HepG2 (cell line): ENCODE results near the gene ZBTB46. TPM values are rescaled to one million over a fixed set of nuclear protein-coding genes. Genes with fewer than 3 reads are reported as not detected.

ENCODE experiments used
- AGO2 ChIP-seq: fragments of 200-400 bp; formaldehyde crosslinking; optimal IDR thresholded peaks from 2 replicates; pipeline ENCODE3; 2017; ENCODE audit warnings: mild to moderate bottlenecking, low read depth, low read length, moderate library complexity
- FOXK2 ChIP-seq: fragments of 450-650 bp; IDR thresholded peaks from 2 replicates; pipeline ENCODE4 v1.6.1; 2016
- POLR2A ChIP-seq, 2 experiments: IDR thresholded peaks; 2 replicates each; pipeline ENCODE4 v1.6.1; 2011; ENCODE audit warnings: low read depth in 2 of 2, low read length in 2 of 2, mild to moderate bottlenecking in 1 of 2, moderate library complexity in 1 of 2; ENCODE audit not compliant: insufficient read depth in 1 of 2
- POLR2AphosphoS5 ChIP-seq: IDR thresholded peaks from 2 replicates; pipeline ENCODE4 v1.6.1; 2012; ENCODE audit warnings: low read depth, low read length
- ZNF282 ChIP-seq: fragments of 450-650 bp; IDR thresholded peaks from 2 replicates; pipeline ENCODE4 v1.6.1; 2018; ENCODE audit not compliant: partially characterized antibody
- ZNF318 ChIP-seq: sonication (generic); formaldehyde crosslinking; IDR thresholded peaks from 2 replicates; pipeline ENCODE4 v1.4.0; 2020; ENCODE audit warnings: mild to moderate bottlenecking, missing genetic modification reagents
- polyA plus RNA-seq, 8 experiments: library from polyadenylated mRNA; depleted of rRNA in 3 of 8; stranded (reverse) in 7 of 8; unstranded in 1 of 8; fragments of >200 nt; fragmentation: Illumina TruSeq in 4 of 8; extraction: Trizol in 4 of 8; gene quantifications; 2 replicates each; pipeline versions ENCODE4 v1.2.1 to v1.2.3, GENCODE V29; 2011 to 2016; ENCODE audit warnings: low read depth in 4 of 8, missing spikeins in 1 of 8, mixed read lengths in 1 of 8; ENCODE audit not compliant: insufficient read depth in 1 of 8
- total RNA-seq, 5 experiments: library from RNA; depleted of rRNA; stranded (reverse); fragments of >200 nt; fragmentation: Illumina TruSeq; extraction: Trizol; gene quantifications; 2 replicates each; pipeline ENCODE4 v1.2.3, GENCODE V29; 2016; ENCODE audit warnings: low read depth in 1 of 5
- TF ChIP-seq, protein P1 (sequence below): sonication (generic); formaldehyde crosslinking; IDR thresholded peaks from one replicate; pipeline ENCODE4 v1.5.1; 2020; ENCODE audit warnings: mild to moderate bottlenecking, missing genetic modification reagents; ENCODE audit errors: not compliant biosample characterization
- TF ChIP-seq, protein P2 (sequence below): sonication (generic); formaldehyde crosslinking; IDR thresholded peaks from 2 replicates; pipeline ENCODE4 v1.8.0; 2022; ENCODE audit warnings: missing genetic modification reagents, mild to moderate bottlenecking, moderate library complexity, borderline replicate concordance

ZBTB46 gene
- total and polyA plus RNA-seq, 2 of the 13 experiments (the other 11 are each of a cell fraction or from before 2014, with no cell fraction given) = 1.6 to 13.5 TPM

GRCh38 chr20:63732118-63733095 lies 98.7 kb downstream of the ZBTB46 start (continued):
- TF ChIP-seq, protein P1, sequence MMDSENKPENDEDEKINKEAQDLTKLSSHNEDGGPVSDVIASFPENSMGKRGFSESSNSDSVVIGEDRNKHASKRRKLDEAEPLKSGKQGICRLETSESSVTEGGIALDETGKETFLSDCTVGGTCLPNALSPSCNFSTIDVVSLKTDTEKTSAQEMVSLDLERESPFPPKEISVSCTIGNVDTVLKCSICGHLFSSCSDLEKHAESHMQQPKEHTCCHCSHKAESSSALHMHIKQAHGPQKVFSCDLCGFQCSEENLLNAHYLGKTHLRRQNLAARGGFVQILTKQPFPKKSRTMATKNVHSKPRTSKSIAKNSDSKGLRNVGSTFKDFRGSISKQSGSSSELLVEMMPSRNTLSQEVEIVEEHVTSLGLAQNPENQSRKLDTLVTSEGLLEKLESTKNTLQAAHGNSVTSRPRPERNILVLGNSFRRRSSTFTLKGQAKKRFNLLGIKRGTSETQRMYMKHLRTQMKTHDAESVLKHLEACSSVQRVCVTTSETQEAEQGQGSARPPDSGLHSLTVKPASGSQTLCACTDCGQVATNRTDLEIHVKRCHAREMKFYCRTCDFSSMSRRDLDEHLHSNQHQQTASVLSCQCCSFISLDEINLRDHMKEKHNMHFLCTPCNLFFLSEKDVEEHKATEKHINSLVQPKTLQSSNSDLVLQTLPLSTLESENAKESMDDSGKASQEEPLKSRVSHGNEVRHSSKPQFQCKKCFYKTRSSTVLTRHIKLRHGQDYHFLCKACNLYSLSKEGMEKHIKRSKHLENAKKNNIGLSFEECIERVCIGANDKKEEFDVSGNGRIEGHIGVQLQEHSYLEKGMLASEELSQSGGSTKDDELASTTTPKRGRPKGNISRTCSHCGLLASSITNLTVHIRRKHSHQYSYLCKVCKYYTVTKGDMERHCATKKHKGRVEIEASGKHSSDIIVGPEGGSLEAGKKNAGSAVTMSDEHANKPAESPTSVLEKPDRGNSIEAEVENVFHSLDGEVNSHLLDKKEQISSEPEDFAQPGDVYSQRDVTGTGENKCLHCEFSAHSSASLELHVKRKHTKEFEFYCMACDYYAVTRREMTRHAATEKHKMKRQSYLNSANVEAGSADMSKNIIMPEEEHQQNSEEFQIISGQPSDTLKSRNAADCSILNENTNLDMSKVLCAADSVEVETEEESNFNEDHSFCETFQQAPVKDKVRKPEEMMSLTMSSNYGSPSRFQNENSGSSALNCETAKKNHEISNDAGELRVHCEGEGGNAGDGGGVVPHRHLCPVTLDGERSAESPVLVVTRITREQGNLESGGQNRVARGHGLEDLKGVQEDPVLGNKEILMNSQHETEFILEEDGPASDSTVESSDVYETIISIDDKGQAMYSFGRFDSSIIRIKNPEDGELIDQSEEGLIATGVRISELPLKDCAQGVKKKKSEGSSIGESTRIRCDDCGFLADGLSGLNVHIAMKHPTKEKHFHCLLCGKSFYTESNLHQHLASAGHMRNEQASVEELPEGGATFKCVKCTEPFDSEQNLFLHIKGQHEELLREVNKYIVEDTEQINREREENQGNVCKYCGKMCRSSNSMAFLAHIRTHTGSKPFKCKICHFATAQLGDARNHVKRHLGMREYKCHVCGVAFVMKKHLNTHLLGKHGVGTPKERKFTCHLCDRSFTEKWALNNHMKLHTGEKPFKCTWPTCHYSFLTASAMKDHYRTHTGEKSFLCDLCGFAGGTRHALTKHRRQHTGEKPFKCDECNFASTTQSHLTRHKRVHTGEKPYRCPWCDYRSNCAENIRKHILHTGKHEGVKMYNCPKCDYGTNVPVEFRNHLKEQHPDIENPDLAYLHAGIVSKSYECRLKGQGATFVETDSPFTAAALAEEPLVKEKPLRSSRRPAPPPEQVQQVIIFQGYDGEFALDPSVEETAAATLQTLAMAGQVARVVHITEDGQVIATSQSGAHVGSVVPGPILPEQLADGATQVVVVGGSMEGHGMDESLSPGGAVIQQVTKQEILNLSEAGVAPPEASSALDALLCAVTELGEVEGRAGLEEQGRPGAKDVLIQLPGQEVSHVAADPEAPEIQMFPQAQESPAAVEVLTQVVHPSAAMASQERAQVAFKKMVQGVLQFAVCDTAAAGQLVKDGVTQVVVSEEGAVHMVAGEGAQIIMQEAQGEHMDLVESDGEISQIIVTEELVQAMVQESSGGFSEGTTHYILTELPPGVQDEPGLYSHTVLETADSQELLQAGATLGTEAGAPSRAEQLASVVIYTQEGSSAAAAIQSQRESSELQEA (CRISPR knock-in tag) = no peak
- TF ChIP-seq POLR2AphosphoS5 (peak; percentile 14; the same call in 1 of the 2 replicates), ZNF282 (peak; percentile 7), AGO2 (peak; percentile 99), POLR2A (IDR thresholded peaks at IDR 0.05; ENCODE audit: insufficient read depth in 1 of 2, low read depth in 2 of 2, low read length in 2 of 2) (peak in 1 of 2 experiments; percentile 46; a peak in 1 of 4 replicates), FOXK2 (peak; percentile 27; the same call in 1 of the 2 replicates), ZNF318 (CRISPR knock-in tag) (peak; percentile 50; the same call in 1 of the 2 replicates)
- TF ChIP-seq, protein P2, sequence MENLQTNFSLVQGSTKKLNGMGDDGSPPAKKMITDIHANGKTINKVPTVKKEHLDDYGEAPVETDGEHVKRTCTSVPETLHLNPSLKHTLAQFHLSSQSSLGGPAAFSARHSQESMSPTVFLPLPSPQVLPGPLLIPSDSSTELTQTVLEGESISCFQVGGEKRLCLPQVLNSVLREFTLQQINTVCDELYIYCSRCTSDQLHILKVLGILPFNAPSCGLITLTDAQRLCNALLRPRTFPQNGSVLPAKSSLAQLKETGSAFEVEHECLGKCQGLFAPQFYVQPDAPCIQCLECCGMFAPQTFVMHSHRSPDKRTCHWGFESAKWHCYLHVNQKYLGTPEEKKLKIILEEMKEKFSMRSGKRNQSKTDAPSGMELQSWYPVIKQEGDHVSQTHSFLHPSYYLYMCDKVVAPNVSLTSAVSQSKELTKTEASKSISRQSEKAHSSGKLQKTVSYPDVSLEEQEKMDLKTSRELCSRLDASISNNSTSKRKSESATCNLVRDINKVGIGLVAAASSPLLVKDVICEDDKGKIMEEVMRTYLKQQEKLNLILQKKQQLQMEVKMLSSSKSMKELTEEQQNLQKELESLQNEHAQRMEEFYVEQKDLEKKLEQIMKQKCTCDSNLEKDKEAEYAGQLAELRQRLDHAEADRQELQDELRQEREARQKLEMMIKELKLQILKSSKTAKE (CRISPR knock-in tag) = peak; percentile 59
